ENCODE measurements around the gene SH2D3C.

SH2D3C gene

DNA sequence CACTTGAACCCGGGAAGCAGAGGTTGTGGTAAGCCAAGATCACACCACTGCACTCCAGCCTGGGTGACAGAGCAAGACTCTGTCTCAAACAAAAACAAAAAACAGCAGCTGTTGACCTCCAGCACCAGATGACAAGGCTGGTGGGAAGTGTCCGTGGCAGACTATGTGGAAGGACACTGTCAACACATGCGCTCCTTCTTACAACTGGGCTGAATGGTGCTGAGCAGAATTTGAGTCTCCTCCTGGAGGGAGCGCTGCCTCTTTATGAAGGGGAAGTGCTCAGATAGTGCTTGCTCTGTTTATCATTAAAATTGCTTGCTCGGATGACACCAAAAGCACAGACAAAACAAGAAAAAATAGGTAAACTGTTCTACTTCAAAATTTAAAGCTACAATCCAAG, 80.9 kb downstream of the SH2D3C start:
- DNase-seq (ENCODE audit: low spot score), result no peak

DNA sequence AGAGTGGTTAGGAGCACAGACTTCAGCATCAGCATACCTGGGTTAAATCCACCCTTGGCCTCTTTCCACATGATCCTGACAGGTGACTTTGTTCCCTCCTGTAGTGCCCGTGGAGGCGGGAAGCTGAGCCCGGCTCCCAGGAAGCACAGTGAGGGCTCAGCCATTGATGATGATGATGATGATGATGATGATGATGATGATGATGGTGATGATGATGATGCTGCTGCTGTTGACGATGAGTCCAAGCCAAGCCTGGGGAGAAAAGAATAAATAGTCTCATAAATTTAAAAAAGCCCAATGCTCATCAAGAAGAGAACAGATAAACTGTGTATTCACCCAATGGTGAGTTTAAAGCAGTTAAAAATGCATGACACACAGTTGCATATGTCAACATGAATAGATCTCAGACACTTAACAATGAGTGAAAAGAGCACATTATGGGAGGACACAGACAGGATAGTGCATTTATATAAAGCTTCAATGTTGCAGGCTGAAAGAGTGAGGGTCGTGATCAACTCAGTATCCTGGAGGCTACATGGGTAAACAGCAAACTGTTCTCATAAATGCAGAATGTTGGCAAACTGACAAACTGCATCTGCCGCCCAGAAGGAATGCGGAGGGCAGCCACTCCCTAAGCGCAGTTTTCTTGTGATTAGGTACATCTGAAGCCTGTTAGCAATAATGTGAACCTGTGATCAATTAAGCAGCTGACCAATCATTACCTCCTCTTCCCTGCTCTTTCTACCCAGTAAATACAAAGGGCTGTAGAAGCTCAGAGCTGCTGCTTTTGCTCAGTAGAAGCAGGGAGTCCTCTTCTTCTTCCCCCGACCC, 83.4 kb downstream of the SH2D3C start:
- DNase-seq (ENCODE audit: low spot score), result no peak

DNA sequence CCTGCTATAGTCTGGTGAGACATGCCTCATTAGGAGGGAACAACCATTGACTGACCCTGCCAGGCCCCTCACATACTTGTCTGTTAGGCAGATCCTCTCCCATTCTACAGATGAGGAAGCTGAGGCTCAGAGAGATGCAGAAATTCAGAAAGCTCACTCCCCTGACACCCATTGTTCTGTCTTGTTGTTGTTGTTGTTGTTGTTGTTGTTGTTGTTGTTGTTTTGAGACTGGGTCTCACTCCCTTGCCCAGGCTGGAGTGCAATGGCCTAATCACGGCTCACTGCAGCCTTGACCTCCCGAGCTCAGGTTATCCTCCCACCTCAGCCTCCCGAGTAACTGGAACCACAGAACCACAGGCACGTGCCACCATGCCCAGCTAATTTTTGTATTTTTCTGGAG, 84.8 kb downstream of the SH2D3C start:
- DNase-seq (ENCODE audit: low spot score), result no peak

DNA sequence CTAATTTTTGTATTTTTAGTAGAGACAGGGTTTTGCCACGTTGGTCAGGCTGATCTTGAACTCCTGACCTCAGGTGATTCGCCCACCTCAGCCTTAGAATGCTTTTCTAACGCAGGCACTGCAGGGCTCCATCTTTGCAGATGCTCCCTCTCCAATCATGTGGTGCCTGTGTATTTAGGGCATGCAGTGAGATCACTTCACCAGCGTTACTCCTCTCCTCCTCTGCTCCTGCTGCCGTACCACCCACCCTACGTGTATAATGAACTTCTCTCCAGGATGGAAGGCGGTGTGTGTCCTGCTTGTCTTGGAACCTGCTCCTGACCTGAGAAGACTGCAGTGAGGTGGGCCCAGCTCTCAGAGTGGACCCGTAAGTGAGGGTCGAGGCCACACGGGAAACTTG, 85.3 kb downstream of the SH2D3C start:
- no peak for DNase-seq (ENCODE audit: low spot score)

DNA sequence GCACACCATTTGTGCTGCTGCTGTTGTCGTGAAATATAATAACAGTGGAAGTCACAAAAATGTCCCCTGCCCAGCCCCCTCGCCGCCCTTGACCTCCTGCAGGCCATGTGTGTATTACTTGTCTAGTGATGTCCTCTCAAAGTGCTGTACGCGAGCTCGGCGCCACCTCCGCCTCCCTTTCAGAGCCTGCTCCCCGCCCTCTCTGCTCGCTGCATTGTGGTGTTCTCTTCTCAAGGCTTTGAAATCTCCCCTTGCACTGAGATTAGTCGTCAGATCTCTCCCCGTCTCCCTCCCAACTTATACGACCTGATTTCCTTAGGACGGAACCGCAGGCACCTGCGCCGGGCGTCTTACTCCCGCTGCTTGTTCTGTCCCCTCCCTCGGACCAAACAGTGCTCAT, 86.4 kb downstream of the SH2D3C start:
- DNase-seq (ENCODE audit: low spot score), result no peak

DNA sequence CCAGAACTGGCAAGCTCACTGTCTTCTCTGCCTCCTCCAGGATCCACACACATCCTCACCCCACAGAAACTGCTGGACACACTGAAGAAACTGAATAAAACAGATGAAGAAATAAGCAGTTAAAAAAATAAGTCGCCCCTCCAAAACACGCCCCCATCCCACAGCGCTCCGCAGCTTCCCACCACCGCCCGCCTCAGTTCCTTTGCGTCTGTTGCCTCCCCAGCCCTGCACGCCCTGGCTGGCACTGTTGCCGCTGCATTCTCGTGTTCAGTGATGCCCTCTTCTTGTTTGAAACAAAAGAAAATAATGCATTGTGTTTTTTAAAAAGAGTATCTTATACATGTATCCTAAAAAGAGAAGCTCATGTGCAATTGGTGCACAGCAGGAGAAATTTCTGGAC, 87.7 kb downstream of the SH2D3C start:
- no peak for DNase-seq (ENCODE audit: low spot score)

DNA sequence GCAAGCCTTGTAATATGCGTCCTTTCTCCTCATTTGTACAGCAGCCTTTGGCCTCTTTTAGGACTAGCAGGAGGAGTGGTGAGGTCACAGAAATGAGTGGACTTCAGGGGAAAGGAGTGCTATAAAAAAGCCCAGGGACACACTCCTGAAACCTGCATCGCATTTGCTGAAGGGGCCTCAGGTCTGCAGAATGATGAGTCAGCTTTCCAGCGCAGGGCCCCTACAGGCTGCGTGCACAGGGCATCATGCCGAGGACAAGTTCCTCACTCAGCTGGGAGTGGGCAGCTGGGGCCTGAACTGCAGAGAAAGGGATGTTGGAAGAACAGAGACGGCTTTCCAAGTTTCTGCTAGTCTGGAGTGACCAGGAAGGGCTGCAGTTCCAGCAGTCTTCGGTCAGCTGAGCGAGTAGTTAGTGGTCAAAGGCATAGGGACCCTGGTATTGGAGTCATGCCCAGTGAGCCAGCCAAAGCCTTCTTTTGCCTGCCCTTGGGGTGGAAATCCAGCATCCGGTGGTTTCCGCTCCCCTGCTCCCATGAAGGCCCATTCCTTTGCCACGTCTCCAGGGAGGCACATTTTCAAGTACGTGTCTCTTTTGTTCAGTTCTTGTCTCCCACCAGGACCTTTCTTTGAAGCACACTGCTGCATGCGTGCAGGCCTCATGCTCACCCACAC, 89.0 kb downstream of the SH2D3C start:
- DNase-seq (ENCODE audit: low spot score), result no peak

Measured in hepatic stellate cell (primary cell).